HG03342 (cell line): ENCODE data around the gene WWOX.

Source experiments
- ATAC-seq: cut with Tn5 transposase; IDR thresholded peaks from one replicate; pipeline ENCODE4 v1.9.1; 2021; ENCODE audit warnings: mild to moderate bottlenecking, moderate library complexity; ENCODE audit not compliant: unreplicated experiment

Gene WWOX

GRCh38 chr16:79136955-79137354 is 1037.5 kb downstream of the WWOX start:
- no peak for ATAC-seq

GRCh38 chr16:79137426-79137939 is 1038.0 kb downstream of the WWOX start:
- no peak for ATAC-seq

GRCh38 chr16:79139799-79140198 is 1040.3 kb downstream of the WWOX start:
- no peak for ATAC-seq

GRCh38 chr16:79143026-79143425 is 1043.6 kb downstream of the WWOX start:
- ATAC-seq = no peak

- no peak for ATAC-seq
Observed at GRCh38 chr16:79150151-79150550, 1050.7 kb downstream of the WWOX start.

- ATAC-seq = no peak
Observed at GRCh38 chr16:79150632-79151310, 1051.3 kb downstream of the WWOX start.

- ATAC-seq = no peak
Observed at GRCh38 chr16:79154086-79154485, 1054.6 kb downstream of the WWOX start.

- no peak for ATAC-seq
Observed at GRCh38 chr16:79155471-79155870, 1056.0 kb downstream of the WWOX start.

GRCh38 chr16:79155904-79156303 is 1056.5 kb downstream of the WWOX start:
- no peak for ATAC-seq

- no peak for ATAC-seq
Observed at GRCh38 chr16:79156761-79157160, 1057.3 kb downstream of the WWOX start.

- ATAC-seq = no peak
Observed at GRCh38 chr16:79158337-79158736, 1058.9 kb downstream of the WWOX start.

GRCh38 chr16:79159261-79160049 is 1060.0 kb downstream of the WWOX start:
- ATAC-seq = no peak

GRCh38 chr16:79162977-79163376 is 1063.5 kb downstream of the WWOX start:
- no peak for ATAC-seq

- ATAC-seq = no peak
Observed at GRCh38 chr16:79163691-79164387, 1064.4 kb downstream of the WWOX start.

GRCh38 chr16:79164388-79164995 is 1065.0 kb downstream of the WWOX start:
- no peak for ATAC-seq

GRCh38 chr16:79165079-79165478 is 1065.6 kb downstream of the WWOX start:
- no peak for ATAC-seq

- ATAC-seq = no peak
Observed at GRCh38 chr16:79165506-79165905, 1066.1 kb downstream of the WWOX start.

- ATAC-seq = no peak
Observed at GRCh38 chr16:79167893-79168292, 1068.4 kb downstream of the WWOX start.

- ATAC-seq = no peak
Observed at GRCh38 chr16:79168321-79168720, 1068.9 kb downstream of the WWOX start.

GRCh38 chr16:79169239-79169638 is 1069.8 kb downstream of the WWOX start:
- no peak for ATAC-seq

GRCh38 chr16:79170555-79171246 is 1071.2 kb downstream of the WWOX start:
- no peak for ATAC-seq
